HepG2 (cell line): ENCODE measurements around the gene GRIN2C. TPM values are rescaled to one million over a fixed set of nuclear protein-coding genes. Genes with fewer than 3 reads are reported as not detected.

Experiments
- CHD2 ChIP-seq: IDR thresholded peaks from 2 replicates; pipeline ENCODE4 v1.6.1; 2011; ENCODE audit warnings: low read depth, low read length, improper control_type of control experiment
- CHD4 ChIP-seq: fragments of 200-600 bp; sonication (generic); IDR thresholded peaks from 2 replicates; pipeline ENCODE4 v1.7.0; 2017; ENCODE audit warnings: mild to moderate bottlenecking, low read length, borderline replicate concordance
- FLYWCH1 ChIP-seq: sonication (generic); formaldehyde crosslinking; IDR thresholded peaks from 2 replicates; pipeline ENCODE4 v1.8.1; 2023; ENCODE audit warnings: mild to moderate bottlenecking, missing genetic modification reagents
- FOSL1 ChIP-seq: sonication (generic); formaldehyde crosslinking; IDR thresholded peaks from 2 replicates; pipeline ENCODE4 v1.9.0; 2021; ENCODE audit warnings: missing genetic modification reagents, borderline replicate concordance
- FOXO1 ChIP-seq: sonication (generic); formaldehyde crosslinking; IDR thresholded peaks from 2 replicates; pipeline ENCODE4 v1.4.0; 2020; ENCODE audit warnings: missing genetic modification reagents
- FOXP1 ChIP-seq, 2 experiments: fragments of 450-650 bp in 1 of 2; IDR thresholded peaks; 2 replicates each; pipeline ENCODE4 v1.6.1; 2017 to 2018; ENCODE audit warnings: antibody characterized with exemption in 1 of 2
- GTF3A ChIP-seq: sonication (generic); formaldehyde crosslinking; conservative IDR thresholded peaks from 2 replicates; pipeline ENCODE4 v1.4.0; 2020; ENCODE audit warnings: mild to moderate bottlenecking, missing genetic modification reagents
- KDM2A ChIP-seq: sonication (generic); formaldehyde crosslinking; IDR thresholded peaks from 2 replicates; pipeline ENCODE4 v1.4.0; 2020; ENCODE audit warnings: low read depth, missing genetic modification reagents, borderline replicate concordance
- MED13 ChIP-seq: sonication (generic); formaldehyde crosslinking; IDR thresholded peaks from 2 replicates; pipeline ENCODE4 v1.5.0; 2020; ENCODE audit warnings: missing genetic modification reagents
- NR2C2 ChIP-seq: sonication (generic); formaldehyde crosslinking; IDR thresholded peaks from 2 replicates; pipeline ENCODE4 v1.4.0; 2020; ENCODE audit warnings: missing genetic modification reagents, mild to moderate bottlenecking, moderate library complexity, borderline replicate concordance
- PTBP1 ChIP-seq: fragments of 200-400 bp; formaldehyde crosslinking; IDR thresholded peaks from 2 replicates; pipeline ENCODE4 v1.6.1; 2018; ENCODE audit warnings: low read length, low read depth; ENCODE audit not compliant: poor library complexity, severe bottlenecking
- RBAK ChIP-seq: sonication (generic); formaldehyde crosslinking; IDR thresholded peaks from 2 replicates; pipeline ENCODE4 v1.5.1; 2020; ENCODE audit warnings: mild to moderate bottlenecking, missing genetic modification reagents
- RBFOX2 ChIP-seq: fragments of 200-400 bp; formaldehyde crosslinking; IDR thresholded peaks from 2 replicates; pipeline ENCODE4 v1.6.1; 2017; ENCODE audit warnings: low read depth, mild to moderate bottlenecking, low read length
- RFX1 ChIP-seq: fragments of 450-650 bp; IDR thresholded peaks from 2 replicates; pipeline ENCODE4 v1.6.1; 2017
- SIN3A ChIP-seq: IDR thresholded peaks from 2 replicates; pipeline ENCODE4 v1.6.1; 2011; ENCODE audit warnings: low read depth, mild to moderate bottlenecking, control low read depth, low read length, borderline replicate concordance
- STAT5B ChIP-seq: sonication (generic); formaldehyde crosslinking; IDR thresholded peaks from 2 replicates; pipeline ENCODE4 v1.4.0; 2020; ENCODE audit warnings: missing genetic modification reagents
- THAP11 ChIP-seq: IDR thresholded peaks from 2 replicates; pipeline ENCODE4 v1.6.1; 2016; ENCODE audit warnings: missing biosample characterization, missing genetic modification reagents
- YY1 ChIP-seq: IDR thresholded peaks from 2 replicates; pipeline ENCODE4 v1.6.1; 2011; ENCODE audit warnings: low read length, low read depth, moderate library complexity, mild to moderate bottlenecking; ENCODE audit not compliant: insufficient read depth, insufficient replicate concordance
- ZBTB21 ChIP-seq: sonication (generic); formaldehyde crosslinking; IDR thresholded peaks from 2 replicates; pipeline ENCODE4 v1.4.0; 2020; ENCODE audit warnings: missing genetic modification reagents
- ZFX ChIP-seq: sonication (generic); formaldehyde crosslinking; IDR thresholded peaks from 2 replicates; pipeline ENCODE4 v1.4.0; 2020; ENCODE audit warnings: mild to moderate bottlenecking, low read depth, missing genetic modification reagents, moderate library complexity
- ZNF232 ChIP-seq: sonication (generic); formaldehyde crosslinking; IDR thresholded peaks from 2 replicates; pipeline ENCODE4 v1.4.0; 2020; ENCODE audit warnings: missing genetic modification reagents, borderline replicate concordance
- ZNF350 ChIP-seq: sonication (generic); formaldehyde crosslinking; IDR thresholded peaks from 2 replicates; pipeline ENCODE4 v1.4.0; 2020; ENCODE audit warnings: mild to moderate bottlenecking, low read depth, missing genetic modification reagents, borderline replicate concordance
- ZNF496 ChIP-seq: sonication (generic); formaldehyde crosslinking; IDR thresholded peaks from 2 replicates; pipeline ENCODE4 v1.8.1; 2023; ENCODE audit warnings: mild to moderate bottlenecking, moderate library complexity, missing genetic modification reagents; ENCODE audit not compliant: insufficient replicate concordance
- ZNF891 ChIP-seq: sonication (generic); formaldehyde crosslinking; IDR thresholded peaks from 2 replicates; pipeline ENCODE4 v1.5.0; 2020; ENCODE audit warnings: mild to moderate bottlenecking, missing genetic modification reagents
- polyA plus RNA-seq, 8 experiments: library from polyadenylated mRNA; depleted of rRNA in 3 of 8; stranded (reverse) in 7 of 8; unstranded in 1 of 8; fragments of >200 nt; fragmentation: Illumina TruSeq in 4 of 8; extraction: Trizol in 4 of 8; gene quantifications; 2 replicates each; pipeline versions ENCODE4 v1.2.1 to v1.2.3, GENCODE V29; 2011 to 2016; ENCODE audit warnings: low read depth in 4 of 8, missing spikeins in 1 of 8, mixed read lengths in 1 of 8; ENCODE audit not compliant: insufficient read depth in 1 of 8
- total RNA-seq, 5 experiments: library from RNA; depleted of rRNA; stranded (reverse); fragments of >200 nt; fragmentation: Illumina TruSeq; extraction: Trizol; gene quantifications; 2 replicates each; pipeline ENCODE4 v1.2.3, GENCODE V29; 2016; ENCODE audit warnings: low read depth in 1 of 5
- TF ChIP-seq, protein P1 (sequence below): sonication (generic); formaldehyde crosslinking; IDR thresholded peaks from 2 replicates; pipeline ENCODE4 v1.4.0; 2020; ENCODE audit warnings: mild to moderate bottlenecking, missing genetic modification reagents
- TF ChIP-seq, protein P2 (sequence below): sonication (generic); formaldehyde crosslinking; conservative IDR thresholded peaks from 2 replicates; pipeline ENCODE4 v1.4.0; 2020; ENCODE audit warnings: mild to moderate bottlenecking, missing genetic modification reagents, moderate library complexity

Gene GRIN2C
- total and polyA plus RNA-seq, 2 of the 13 experiments (the other 11 are each of a cell fraction or from before 2014, with no cell fraction given): 0.03 to 0.11 TPM

GRCh38 chr17:74873037-74873873, 13.6 kb upstream of the GRIN2C start (continued):
- TF ChIP-seq FOXP1 (IDR thresholded peaks at IDR 0.05): no peak
- no peak for TF ChIP-seq FOXP1 (CRISPR knock-in tag; IDR thresholded peaks at IDR 0.05)
- TF ChIP-seq CHD2: no peak; the same call in 1 of the 2 replicates
- TF ChIP-seq THAP11 (CRISPR knock-in tag): peak; percentile 97
- TF ChIP-seq RFX1: no peak
- peak; percentile 95 for TF ChIP-seq SIN3A
- peak; percentile 70 for TF ChIP-seq YY1
- TF ChIP-seq GTF3A: no peak
- TF ChIP-seq RBFOX2: peak; percentile 63
- TF ChIP-seq FLYWCH1 (CRISPR knock-in tag): no peak
- no peak for TF ChIP-seq PTBP1
- TF ChIP-seq NR2C2 (CRISPR knock-in tag): peak; percentile 63
- TF ChIP-seq, protein P1, sequence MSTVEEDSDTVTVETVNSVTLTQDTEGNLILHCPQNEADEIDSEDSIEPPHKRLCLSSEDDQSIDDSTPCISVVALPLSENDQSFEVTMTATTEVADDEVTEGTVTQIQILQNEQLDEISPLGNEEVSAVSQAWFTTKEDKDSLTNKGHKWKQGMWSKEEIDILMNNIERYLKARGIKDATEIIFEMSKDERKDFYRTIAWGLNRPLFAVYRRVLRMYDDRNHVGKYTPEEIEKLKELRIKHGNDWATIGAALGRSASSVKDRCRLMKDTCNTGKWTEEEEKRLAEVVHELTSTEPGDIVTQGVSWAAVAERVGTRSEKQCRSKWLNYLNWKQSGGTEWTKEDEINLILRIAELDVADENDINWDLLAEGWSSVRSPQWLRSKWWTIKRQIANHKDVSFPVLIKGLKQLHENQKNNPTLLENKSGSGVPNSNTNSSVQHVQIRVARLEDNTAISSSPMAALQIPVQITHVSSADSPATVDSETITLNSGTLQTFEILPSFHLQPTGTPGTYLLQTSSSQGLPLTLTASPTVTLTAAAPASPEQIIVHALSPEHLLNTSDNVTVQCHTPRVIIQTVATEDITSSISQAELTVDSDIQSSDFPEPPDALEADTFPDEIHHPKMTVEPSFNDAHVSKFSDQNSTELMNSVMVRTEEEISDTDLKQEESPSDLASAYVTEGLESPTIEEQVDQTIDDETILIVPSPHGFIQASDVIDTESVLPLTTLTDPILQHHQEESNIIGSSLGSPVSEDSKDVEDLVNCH (CRISPR knock-in tag): peak; percentile 97; the same call in 1 of the 2 replicates
- TF ChIP-seq CHD4: no peak; the same call in 1 of the 2 replicates
- TF ChIP-seq ZNF350 (CRISPR knock-in tag): peak; percentile 58; the same call in 1 of the 2 replicates
- no peak for TF ChIP-seq MED13 (CRISPR knock-in tag)
- no peak for TF ChIP-seq ZNF891
- TF ChIP-seq KDM2A (CRISPR knock-in tag): peak; percentile 66
- peak; percentile 52; the same call in 1 of the 2 replicates for TF ChIP-seq ZFX (CRISPR knock-in tag)
- no peak for TF ChIP-seq RBAK
- TF ChIP-seq, protein P2, sequence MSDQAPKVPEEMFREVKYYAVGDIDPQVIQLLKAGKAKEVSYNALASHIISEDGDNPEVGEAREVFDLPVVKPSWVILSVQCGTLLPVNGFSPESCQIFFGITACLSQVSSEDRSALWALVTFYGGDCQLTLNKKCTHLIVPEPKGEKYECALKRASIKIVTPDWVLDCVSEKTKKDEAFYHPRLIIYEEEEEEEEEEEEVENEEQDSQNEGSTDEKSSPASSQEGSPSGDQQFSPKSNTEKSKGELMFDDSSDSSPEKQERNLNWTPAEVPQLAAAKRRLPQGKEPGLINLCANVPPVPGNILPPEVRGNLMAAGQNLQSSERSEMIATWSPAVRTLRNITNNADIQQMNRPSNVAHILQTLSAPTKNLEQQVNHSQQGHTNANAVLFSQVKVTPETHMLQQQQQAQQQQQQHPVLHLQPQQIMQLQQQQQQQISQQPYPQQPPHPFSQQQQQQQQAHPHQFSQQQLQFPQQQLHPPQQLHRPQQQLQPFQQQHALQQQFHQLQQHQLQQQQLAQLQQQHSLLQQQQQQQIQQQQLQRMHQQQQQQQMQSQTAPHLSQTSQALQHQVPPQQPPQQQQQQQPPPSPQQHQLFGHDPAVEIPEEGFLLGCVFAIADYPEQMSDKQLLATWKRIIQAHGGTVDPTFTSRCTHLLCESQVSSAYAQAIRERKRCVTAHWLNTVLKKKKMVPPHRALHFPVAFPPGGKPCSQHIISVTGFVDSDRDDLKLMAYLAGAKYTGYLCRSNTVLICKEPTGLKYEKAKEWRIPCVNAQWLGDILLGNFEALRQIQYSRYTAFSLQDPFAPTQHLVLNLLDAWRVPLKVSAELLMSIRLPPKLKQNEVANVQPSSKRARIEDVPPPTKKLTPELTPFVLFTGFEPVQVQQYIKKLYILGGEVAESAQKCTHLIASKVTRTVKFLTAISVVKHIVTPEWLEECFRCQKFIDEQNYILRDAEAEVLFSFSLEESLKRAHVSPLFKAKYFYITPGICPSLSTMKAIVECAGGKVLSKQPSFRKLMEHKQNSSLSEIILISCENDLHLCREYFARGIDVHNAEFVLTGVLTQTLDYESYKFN: peak; percentile 50
- TF ChIP-seq FOXO1 (CRISPR knock-in tag): peak; percentile 70
- no peak for TF ChIP-seq ZNF232 (CRISPR knock-in tag)
- TF ChIP-seq ZNF496 (CRISPR knock-in tag): no peak
- TF ChIP-seq ZBTB21: no peak
- TF ChIP-seq STAT5B (CRISPR knock-in tag): no peak
- no peak for TF ChIP-seq FOSL1 (CRISPR knock-in tag)
